ENCODE data around the gene AMBP.

AMBP gene

GRCh38 chr9:114123031-114123977 is 45.2 kb upstream of the AMBP start:
- no peak overlapping the region for H3K4me3 ChIP-seq (ENCODE audit: low read depth, low read length)
- H3K27me3 ChIP-seq = peaks cover 17% of the 10 kb centered on the region
- no peak for DNase-seq
- no peaks in the 10 kb centered on the region for H3K9me3 ChIP-seq
- TF ChIP-seq CTCF (IDR thresholded peaks at IDR 0.05; ENCODE audit: low read depth, low read length) = no peak
- no peaks in the 10 kb centered on the region for H3K36me3 ChIP-seq
- H3K4me1 ChIP-seq = no peaks in the 10 kb centered on the region

- Histone ChIP-seq H3K9me3 (no peaks in the 10 kb centered on the region), H3K27me3 (peaks cover 26% of the 10 kb centered on the region), H3K4me1 (no peaks in the 10 kb centered on the region), H3K36me3 (no peaks in the 10 kb centered on the region), H3K4me3 (ENCODE audit: low read depth, low read length) (no peak overlapping the region)
- no peak for TF ChIP-seq CTCF (IDR thresholded peaks at IDR 0.05; ENCODE audit: low read depth, low read length)
- DNase-seq = no peak
Measured at GRCh38 chr9:114122136-114123027, 44.3 kb upstream of the AMBP start.

- no peak overlapping the region for H3K4me3 ChIP-seq (ENCODE audit: low read depth, low read length)
- H3K4me1 ChIP-seq = no peaks in the 10 kb centered on the region
- H3K27me3 ChIP-seq = peaks cover 30% of the 10 kb centered on the region
- no peaks in the 10 kb centered on the region for H3K9me3 ChIP-seq
- H3K36me3 ChIP-seq = no peaks in the 10 kb centered on the region
- no peak for DNase-seq
- TF ChIP-seq CTCF (IDR thresholded peaks at IDR 0.05; ENCODE audit: low read depth, low read length) = no peak
Measured at GRCh38 chr9:114121227-114122135, 43.4 kb upstream of the AMBP start.

- H3K4me3 ChIP-seq (ENCODE audit: low read depth, low read length) = no peak overlapping the region
- H3K4me1 ChIP-seq = no peaks in the 10 kb centered on the region
- H3K36me3 ChIP-seq = no peaks in the 10 kb centered on the region
- no peak for TF ChIP-seq CTCF (IDR thresholded peaks at IDR 0.05; ENCODE audit: low read depth, low read length)
- H3K9me3 ChIP-seq = no peaks in the 10 kb centered on the region
- no peak for DNase-seq
- peaks cover 41% of the 10 kb centered on the region for H3K27me3 ChIP-seq
Measured at GRCh38 chr9:114120192-114121014, 42.3 kb upstream of the AMBP start.
